ENCODE results near the gene TTYH1.
"Not testable (repeated sequence)": the region's sequence is repeated elsewhere in the genome, so short reads cannot be mapped to it uniquely, and the experiment has no call there.

The TTYH1 gene

DNA sequence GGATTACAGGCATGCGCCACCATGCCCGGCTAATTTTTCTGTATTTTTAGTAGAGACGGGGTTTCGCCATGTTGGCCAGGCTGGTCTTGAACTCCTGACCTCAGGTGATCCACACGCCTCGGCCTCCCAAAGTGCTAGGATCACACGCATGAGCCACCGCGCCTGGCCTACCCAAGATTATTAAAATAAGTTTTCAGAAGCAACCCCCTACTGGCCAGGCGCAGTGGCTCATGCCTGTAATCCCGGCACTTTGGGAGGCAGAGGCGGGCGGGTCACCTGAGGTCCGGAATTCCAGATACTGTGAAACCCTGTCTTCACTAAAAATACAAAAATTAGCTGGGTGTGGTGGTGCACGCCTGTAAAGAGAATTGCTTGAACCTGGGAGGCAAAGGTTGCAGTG, 31.1 kb downstream of the TTYH1 start:
- DNase-seq = not testable (repeated sequence)

DNA sequence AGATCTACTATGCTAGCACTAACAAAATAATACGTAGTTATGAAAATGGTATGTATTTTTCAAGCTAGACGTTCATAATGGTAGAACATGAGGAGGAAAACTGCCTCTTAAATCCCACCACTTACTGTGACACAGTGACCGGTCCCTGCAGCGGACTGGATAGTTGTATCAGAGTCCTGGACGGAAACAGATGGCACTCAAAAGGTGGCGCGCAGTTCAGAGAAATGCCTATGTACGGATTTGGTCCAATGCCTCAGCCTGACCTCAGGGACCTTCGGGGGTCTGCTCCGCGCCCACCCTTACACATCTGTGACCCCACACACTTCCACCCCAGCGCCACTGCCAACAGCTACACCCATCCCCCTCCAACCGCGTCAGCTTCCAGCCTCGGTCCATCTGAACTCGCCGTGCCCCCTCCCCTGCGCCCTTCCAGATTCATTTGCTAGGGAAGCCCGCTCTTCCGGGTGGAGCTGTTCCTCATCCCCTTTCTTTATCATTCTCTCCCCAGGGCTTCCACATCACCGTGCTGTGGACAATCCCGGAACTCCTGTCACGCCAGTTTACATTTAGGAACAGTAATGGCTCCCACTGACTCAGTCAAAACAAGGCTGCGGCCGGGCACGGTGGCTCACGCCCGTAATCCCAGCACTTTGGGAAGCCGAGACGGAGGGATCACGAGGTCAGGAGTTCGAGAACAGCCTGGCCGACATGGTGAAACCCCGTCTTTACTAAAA, 32.9 kb downstream of the TTYH1 start:
- DNase-seq = peak; percentile 70

DNA sequence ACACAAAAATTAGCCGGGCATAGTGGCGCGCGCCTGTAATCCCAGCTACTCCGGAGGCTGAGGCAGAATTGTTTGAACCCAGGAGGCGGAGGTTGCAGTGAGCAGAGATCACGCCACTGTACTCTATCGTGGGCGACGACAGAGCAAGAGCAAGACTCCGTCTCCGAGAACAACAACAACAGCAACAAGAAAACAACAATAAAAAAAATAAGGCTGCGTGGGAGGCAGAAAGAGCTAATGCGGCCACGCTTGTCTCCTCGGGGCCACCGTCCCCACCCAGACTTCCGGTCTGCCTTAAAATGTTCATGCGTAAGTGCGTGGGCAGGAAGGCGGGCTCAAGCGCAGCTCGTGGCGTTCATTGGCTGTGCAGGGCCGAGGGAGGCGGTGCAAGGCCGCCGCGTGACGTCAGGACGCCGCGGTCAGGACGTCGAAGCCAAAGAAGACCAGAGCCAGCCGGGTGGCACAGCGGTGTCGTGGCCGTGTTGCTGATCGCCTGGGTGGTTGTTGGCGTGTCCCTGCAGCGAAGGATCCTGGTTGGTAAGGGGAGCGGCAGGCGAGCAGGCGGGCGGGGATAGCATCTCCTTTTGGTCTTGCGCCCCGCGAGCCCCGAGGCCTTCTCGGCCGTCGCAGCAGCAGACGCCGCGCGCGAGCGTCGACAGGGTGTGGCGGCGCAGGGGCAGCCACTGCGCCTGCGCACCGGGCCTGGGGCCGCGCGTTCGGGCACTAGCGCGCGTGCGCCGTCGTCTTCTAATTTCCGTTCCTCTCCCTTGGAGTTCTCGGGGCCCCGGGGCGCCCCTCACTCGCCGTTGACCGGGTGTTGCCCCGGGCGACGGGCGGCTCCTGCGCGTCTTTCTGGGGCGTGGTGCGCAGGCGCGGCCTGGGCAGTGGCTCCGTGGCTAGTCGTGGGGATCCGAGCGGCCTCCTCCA, 33.8 kb downstream of the TTYH1 start, which contains the start of gene LENG8:
Gene LENG8 (plus strand): TSS at position 426 of the 927 bp plus-strand sequence. CDS start 2,146 bp downstream, outside the sequence.
- DNase-seq = peak; percentile 100

DNA sequence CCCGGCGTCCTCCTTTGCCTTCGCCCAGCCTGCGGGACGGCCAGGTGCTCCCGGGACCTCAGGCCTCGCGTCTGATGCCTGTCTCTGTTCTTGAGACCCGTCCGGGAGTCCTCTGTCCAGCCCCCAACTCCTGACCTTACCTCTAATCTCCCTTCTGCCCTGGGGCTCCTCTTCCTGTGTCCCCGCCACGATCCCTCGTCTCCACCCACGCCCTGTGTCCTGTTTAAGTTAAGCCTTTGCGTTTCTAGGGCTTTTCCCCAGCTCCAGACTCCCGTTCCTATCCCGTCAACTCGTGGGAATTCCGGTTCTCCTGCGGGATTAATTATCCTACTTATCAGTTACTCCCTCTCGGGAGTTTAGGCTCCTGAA, 34.4 kb downstream of the TTYH1 start:
- DNase-seq = no peak

DNA sequence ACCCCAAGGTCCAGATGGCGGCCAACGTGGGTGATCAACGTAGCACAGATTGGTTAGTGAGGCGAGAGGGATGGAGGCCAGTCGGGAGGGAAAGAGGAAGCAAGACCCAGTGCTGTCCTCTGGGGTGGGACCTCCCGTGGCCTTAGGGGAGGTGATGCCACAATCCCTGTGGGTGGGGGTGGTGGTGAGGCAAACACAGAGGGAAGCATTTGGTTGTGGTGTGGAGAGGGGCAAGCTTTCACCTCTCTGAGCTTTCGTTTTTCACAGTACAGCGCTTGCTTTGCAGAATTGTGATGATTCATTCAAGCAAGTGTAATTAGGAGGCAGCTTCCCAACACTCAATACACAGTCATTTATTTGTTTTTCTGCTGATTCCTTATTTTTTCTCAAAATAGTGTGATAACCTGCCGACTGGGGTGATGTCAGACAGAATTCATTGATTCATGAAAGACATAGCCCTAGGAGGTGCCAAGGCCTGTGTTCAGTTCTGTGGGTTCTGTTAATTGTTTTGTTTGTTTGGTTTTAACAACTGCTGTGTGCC, 36.1 kb downstream of the TTYH1 start:
- DNase-seq = no peak

DNA sequence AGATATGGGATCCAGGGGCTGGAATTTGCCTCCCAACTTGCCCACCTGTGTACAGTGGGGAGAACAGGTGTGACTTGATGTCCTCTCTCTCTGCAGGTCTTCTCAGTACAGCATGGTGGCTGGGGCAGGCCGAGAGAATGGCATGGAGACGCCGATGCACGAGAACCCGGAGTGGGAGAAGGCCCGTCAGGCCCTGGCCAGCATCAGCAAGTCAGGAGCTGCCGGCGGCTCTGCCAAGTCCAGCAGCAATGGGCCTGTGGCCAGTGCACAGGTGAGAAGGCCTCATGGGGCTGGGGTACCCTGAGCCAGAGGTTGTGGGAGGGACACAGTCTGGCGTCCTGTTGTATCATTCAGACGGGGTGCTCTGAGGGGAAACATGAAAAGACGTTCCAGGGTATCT, 36.7 kb downstream of the TTYH1 start:
- DNase-seq = no peak

DNA sequence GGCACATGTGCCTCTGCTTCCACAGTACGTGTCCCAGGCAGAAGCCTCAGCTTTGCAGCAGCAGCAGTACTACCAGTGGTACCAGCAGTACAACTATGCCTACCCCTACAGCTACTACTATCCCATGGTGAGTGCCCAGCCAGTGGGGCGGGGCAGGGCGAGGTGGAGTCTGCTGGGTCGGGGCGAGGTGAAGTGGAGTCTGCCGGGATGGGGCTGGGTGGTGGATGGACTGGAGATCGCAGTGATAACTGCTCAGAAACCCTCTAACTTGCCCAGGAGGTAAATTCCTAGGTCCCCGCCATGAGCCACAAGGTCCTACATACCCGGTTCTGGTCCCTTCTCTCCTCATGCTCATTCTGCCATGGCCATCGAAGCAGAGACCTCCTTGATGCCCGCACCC, 37.4 kb downstream of the TTYH1 start:
- no peak for DNase-seq

DNA sequence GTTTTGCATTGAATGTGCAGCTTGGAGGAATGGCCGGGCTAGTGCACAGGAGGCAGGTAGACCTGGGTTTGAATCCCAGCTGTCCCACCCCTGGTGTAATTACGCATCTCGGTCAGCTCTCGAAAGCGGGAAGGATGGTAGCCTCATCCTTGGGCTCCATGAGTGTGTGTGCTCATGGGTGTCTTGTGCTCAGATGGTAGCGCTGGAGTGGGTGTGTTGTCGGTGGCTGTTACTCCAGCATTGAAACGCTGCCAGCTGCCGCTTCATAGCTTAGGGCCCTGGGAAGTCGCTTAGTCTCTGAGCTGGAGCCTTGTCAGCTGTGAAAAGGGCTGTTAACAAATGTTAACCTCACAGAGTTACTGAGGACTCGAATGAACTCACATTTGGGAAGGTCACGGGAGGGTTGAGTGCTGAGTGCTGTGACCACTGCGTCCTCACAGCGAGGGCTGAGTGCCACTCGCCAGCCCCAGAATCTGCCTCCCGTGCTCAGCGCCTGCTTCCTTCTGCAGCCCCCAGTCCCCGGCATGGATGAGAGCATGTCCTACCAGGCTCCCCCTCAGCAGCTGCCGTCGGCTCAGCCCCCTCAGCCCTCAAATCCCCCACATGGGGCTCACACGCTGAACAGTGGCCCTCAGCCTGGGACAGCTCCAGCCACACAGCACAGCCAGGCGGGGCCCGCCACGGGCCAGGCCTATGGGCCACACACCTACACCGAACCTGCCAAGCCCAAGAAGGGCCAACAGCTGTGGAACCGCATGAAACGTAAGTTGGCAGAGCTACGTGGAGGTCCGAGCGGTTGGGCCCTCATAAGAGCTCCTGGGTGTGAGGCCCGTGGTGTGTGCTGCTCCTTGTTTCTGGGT, 38.9 kb downstream of the TTYH1 start:
- DNase-seq = no peak

DNA sequence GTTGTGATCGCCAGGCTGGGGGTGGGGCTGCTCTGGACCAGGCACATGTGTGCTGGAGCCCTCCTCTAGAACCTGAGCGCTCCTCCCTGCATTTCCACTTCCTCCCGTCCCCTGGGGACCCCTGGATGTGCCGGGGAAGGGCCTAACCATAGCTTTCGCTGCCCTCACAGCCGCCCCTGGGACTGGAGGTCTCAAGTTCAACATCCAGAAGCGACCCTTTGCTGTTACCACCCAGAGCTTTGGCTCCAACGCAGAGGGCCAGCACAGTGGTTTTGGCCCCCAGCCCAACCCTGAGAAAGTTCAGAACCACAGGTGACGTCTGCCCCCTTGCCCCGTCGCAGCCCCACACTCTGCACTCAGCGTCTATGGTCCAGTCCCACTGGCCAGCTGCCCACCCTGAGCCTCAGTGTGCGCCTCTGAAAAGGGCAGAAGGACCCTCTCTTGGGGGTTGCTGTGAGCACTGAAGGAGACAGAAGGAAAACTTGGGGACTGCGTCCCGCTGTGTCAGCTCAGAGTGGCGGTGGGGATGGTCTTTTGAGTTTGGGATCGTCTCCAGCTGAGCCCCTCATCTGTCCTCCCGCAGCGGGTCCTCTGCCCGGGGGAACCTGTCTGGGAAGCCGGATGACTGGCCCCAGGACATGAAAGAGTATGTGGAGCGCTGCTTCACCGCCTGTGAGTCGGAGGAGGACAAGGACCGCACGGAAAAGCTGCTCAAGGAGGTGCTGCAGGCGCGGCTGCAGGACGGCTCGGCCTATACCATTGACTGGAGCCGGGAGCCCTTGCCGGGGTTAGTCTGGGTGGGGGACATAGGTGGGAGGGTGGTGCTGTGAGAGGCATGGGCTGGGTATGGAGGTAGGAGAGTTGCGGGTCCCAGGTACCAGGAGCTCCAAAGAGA, 39.8 kb downstream of the TTYH1 start:
- no peak for DNase-seq

DNA sequence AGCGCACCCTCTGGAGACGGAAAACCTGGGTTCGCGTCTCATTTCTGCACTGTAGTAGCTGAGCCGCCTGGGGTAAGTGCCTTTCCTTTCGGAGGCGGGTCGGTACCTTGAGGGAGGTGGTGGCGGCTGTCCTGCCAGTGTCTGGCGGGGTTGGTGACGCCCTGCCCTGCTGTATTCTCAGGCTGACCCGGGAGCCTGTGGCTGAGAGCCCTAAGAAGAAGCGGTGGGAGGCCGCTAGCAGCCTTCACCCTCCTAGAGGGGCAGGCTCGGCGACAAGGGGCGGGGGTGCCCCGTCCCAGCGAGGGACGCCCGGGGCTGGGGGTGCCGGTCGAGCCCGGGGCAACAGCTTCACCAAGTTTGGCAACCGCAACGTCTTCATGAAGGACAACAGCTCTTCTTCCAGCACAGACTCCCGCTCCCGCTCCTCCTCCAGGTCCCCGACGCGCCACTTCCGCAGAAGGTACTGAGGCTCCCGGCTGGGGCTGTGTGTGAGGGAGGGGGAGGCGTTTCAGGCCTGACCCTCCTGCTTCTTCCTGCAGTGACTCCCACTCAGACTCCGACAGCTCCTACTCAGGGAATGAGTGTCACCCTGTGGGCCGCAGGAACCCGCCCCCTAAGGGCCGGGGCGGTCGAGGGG, 40.6 kb downstream of the TTYH1 start:
- no peak for DNase-seq

DNA sequence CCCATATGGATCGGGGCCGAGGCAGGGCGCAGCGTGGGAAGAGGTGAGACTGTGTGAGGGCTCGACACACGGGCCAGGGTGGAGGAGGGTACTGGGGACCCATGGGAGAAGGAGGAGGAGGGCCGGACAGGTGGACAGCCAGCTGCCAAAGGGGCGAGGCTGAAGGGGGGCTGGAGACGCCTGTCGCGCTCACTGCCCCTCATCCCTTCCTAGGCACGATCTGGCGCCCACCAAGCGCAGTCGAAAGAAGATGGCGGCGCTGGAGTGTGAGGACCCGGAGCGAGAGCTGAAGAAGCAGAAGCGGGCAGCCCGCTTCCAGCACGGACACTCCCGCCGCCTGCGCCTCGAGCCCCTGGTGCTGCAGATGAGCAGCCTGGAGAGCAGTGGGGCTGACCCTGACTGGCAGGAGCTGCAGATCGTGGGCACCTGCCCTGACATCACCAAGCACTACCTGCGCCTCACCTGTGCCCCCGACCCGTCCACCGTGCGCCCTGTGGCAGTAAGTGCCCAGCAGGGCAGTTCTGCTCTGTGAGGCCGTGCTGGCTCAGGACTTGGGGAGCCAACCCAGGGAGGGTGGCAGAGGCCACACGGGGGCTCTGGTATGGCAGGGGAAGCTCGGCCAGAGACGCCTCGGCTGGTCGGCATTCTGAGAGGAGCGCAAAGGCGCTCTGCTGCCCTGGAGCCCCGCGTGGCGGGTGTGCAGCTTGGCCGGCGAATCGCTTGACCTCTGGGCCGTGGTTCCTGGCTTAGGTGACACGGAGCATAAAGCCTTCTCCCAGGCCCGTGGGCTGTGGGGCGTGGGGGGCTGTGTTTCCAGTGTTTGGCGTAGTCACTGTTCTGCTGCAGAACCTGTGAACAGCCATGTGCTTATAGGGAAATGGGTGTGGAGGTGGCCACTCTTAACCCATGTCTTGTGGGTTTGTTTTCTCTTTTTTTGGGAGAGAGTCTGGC, 41.4 kb downstream of the TTYH1 start:
- no peak for DNase-seq

DNA sequence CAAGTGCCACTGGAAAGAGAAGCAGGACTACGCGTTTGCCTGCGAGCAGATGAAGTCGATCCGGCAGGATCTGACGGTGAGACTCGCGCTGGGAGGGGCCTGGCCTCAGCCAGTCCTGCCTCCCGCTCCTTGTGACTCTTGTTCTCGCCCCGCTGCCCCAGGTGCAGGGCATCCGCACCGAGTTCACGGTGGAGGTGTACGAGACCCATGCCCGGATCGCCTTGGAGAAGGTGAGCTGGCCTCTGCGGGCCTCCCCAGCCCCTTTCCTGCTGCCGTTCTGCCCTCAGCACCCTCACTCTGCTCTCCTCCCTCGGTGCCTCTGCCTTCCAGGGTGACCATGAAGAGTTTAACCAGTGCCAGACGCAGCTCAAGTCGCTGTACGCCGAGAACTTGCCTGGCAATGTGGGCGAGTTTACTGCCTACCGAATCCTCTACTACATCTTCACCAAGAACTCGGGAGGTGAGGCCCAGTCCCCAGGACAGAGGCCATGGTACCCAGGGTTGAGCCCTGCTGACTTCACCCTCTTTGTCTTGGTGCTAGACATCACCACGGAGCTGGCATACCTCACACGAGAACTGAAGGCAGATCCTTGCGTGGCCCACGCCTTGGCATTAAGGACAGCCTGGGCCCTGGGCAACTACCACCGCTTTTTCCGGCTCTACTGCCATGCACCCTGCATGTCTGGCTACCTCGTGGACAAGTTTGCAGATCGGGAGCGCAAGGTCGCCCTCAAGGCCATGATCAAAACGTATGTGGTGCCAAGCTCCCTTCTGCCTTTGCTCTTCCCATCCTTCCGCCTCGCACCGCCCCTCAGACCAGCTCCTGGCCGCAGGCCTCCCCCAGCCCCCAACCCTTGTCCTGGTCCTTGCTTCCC, 42.7 kb downstream of the TTYH1 start:
- no peak for DNase-seq

DNA sequence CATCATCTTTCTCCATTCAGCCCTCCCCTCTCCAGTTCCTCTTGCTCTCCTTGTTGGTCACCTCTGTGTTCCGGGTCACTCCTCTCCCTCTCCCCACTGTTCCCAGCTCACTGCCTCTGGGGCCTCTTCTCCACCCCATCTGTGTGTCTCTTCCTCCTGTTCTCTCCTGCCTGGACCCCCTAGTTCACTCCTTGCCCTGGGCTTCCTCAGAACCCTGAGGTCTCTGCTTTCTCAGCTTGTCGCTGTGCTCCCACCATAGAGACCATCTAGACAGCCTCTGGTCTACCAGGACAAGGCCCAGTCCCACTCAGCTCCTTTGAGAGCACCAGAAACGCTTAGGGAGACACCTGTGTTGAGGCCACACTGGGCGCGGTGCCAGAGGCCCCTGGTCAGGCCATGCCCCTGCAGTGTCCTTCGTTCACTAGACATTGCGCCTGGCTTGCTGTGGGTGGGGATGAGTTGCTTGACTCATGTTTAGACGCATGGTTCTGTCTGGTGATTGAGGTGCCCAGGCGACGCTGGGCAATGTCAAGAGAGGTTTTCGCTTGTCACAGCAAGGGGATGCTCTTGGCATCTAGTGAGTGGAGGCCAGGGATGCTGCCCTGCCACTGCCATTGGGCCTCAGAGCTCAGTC, 43.5 kb downstream of the TTYH1 start:
- no peak for DNase-seq

DNA sequence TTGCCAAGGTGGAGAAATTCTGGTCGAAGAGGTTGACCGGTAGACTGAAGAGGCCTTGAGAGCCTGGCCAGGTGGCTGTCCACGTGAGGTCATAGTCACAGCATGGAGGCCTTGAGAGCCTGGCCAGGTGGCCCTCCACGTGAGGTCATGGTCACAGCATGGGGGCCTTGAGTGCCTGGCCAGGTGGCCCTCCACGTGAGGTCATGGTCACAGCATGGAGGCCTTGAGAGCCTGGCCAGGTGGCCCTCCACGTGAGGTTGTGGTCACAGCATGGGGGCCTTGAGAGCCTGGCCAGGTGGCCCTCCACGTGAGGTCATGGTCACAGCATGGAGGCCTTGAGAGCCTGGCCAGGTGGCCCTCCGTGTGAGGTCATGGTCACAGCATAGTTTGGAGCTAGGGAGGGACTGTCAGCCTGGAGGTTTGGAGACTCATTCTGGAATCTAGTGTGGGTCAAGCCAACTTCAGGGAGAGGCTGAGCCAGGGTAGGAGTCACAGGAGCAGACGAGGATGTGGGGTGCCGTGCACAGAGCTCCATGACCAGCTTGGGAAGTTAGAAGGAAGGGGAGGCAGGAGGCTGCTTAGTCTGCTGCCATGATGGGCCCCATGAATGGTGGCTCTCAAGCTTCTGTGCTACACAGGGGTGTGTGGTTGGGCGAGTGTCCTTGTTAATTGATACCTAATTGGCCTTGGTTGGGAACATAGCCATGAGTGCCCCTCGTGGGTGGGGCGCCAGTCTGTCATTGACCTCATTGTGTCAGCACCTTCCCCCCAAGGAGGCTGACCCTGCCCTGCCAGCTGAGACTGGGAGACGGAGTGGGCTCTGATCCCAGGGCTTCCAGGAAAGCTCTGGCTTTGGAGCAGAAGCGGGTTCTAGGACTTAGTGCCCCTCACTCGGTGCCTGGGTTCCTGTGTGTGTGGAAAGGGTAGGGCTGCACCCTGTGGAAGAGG, 44.3 kb downstream of the TTYH1 start:
- no peak for DNase-seq

DNA sequence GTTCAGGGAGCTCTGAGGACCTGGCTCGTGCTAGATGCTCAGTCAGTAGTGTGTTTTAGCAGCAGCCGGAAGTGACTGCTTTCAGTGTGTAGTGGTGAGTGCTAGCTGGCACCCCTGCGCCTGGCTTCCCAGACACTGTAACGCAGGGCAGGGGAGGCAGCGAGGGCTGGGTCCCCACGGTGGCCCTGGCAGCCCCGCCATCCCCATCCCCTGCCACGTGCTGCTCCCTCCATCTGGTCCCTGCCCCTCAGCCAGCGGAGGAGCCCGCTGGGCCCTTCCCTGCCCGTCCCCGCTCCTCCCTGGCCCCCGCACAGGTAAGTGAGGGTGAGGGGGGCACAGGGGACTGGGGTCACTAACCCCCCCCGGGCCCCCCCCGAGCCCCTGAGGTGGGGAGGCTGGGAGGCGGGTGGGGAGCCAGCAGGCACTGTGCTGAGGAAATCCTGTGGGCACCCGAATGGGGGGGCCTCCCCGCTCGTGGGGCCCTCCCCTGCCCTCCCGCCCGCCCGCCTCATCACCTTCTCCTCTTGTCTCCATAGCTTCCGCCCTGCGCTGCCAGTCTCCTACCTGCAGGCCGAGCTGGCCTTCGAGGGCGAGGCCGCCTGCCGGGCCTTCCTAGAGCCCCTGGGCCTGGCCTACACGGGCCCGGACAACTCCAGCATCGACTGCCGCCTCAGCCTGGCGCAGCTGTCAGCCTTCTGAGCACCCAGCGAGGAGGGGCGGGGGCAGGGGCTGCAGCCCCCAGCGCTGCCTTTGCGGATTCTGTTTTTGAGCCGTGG, 45.2 kb downstream of the TTYH1 start:
- DNase-seq = no peak

DNA sequence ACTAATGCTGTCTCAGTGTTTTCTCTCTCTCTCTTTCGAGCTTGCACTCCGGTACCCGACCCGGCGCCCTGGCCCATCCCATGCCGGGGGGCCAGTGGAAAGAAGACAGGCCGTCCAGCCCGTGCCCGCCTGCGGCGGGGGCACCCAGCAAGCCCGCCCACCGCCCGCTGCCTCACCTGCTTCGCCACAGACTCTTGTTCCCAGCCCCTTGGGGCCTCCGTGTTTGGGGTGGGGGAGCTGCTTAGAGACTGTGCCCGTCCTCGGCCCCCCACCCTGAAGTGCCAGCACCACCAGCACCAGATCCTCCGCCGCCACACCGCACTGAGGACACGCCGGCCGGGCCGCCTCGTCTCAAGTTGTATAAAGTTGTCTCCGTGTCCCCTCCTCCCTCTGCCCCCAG, 45.9 kb downstream of the TTYH1 start:
- no peak for DNase-seq
